Measurements from ENCODE around the gene PLAC8.
A peak's percentile ranks its signal among the peaks of the same experiment; 100 is the strongest.

Gene PLAC8

DNA sequence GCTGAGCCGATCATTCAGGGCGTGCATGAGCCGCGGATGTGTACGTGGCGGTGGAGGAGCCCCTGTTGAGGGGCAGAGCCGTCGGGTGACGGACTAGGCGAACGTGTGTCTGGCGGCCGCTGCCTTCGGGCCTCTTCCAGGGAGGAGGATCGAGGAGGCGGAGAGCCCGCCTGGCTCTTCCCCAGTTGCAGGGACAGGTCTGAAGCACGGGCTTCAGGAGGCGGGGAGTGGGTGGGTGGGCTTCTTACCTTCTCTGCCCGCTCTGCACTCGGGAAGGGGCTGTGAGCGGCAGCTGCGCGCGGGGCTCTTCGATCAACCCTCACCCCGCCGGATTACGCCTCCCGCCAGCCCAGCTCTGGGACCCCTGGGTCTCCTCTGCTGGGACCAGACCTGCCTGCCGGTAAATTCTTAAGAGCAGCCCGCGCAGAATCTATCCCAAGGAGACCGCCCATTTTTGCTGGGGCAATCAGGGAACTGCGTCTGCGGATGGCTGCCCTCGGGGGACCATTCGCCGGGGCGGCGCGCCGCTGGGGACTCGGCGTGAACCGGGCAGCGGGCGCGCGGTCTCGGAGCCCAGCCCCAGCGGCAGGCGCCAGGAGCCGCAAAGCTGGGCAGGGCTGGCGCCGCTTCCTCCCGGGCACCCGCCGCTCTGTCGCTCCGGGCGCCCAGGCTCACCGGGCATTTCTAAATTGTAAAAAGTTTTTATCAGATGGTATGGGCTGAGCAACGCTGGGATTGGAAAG is 4.9 kb downstream of the PLAC8 start:
- ATAC-seq: peak; percentile 73
- TF ChIP-seq OSR1 (CRISPR knock-in tag; IDR thresholded peaks at IDR 0.05) (no peak), PPARA (CRISPR knock-in tag; IDR thresholded peaks at IDR 0.05; ENCODE audit: borderline replicate concordance) (no peak), TOX (CRISPR knock-in tag; IDR thresholded peaks at IDR 0.05; ENCODE audit: borderline replicate concordance) (no peak), POU6F1 (CRISPR knock-in tag; IDR thresholded peaks at IDR 0.05; ENCODE audit: borderline replicate concordance, low read depth) (no peak), ZC3H10 (CRISPR knock-in tag; IDR thresholded peaks at IDR 0.05) (no peak), BACH2 (CRISPR knock-in tag; IDR thresholded peaks at IDR 0.05; ENCODE audit: borderline replicate concordance) (no peak), GLIS3 (CRISPR knock-in tag; IDR thresholded peaks at IDR 0.05) (no peak), ISL1 (CRISPR knock-in tag; IDR thresholded peaks at IDR 0.05) (no peak), ZFP3 (CRISPR knock-in tag; IDR thresholded peaks at IDR 0.05) (no peak), SNAI2 (CRISPR knock-in tag; IDR thresholded peaks at IDR 0.05) (no peak), ESRRG (CRISPR knock-in tag; IDR thresholded peaks at IDR 0.05) (no peak), ZNF70 (CRISPR knock-in tag; IDR thresholded peaks at IDR 0.05) (no peak), TCF4 (CRISPR knock-in tag; IDR thresholded peaks at IDR 0.05; ENCODE audit: borderline replicate concordance) (no peak)
- TF ChIP-seq, protein P1, sequence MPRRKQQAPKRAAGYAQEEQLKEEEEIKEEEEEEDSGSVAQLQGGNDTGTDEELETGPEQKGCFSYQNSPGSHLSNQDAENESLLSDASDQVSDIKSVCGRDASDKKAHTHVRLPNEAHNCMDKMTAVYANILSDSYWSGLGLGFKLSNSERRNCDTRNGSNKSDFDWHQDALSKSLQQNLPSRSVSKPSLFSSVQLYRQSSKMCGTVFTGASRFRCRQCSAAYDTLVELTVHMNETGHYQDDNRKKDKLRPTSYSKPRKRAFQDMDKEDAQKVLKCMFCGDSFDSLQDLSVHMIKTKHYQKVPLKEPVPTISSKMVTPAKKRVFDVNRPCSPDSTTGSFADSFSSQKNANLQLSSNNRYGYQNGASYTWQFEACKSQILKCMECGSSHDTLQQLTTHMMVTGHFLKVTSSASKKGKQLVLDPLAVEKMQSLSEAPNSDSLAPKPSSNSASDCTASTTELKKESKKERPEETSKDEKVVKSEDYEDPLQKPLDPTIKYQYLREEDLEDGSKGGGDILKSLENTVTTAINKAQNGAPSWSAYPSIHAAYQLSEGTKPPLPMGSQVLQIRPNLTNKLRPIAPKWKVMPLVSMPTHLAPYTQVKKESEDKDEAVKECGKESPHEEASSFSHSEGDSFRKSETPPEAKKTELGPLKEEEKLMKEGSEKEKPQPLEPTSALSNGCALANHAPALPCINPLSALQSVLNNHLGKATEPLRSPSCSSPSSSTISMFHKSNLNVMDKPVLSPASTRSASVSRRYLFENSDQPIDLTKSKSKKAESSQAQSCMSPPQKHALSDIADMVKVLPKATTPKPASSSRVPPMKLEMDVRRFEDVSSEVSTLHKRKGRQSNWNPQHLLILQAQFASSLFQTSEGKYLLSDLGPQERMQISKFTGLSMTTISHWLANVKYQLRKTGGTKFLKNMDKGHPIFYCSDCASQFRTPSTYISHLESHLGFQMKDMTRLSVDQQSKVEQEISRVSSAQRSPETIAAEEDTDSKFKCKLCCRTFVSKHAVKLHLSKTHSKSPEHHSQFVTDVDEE (CRISPR knock-in tag; IDR thresholded peaks at IDR 0.05): no peak
- TF ChIP-seq, protein P2, sequence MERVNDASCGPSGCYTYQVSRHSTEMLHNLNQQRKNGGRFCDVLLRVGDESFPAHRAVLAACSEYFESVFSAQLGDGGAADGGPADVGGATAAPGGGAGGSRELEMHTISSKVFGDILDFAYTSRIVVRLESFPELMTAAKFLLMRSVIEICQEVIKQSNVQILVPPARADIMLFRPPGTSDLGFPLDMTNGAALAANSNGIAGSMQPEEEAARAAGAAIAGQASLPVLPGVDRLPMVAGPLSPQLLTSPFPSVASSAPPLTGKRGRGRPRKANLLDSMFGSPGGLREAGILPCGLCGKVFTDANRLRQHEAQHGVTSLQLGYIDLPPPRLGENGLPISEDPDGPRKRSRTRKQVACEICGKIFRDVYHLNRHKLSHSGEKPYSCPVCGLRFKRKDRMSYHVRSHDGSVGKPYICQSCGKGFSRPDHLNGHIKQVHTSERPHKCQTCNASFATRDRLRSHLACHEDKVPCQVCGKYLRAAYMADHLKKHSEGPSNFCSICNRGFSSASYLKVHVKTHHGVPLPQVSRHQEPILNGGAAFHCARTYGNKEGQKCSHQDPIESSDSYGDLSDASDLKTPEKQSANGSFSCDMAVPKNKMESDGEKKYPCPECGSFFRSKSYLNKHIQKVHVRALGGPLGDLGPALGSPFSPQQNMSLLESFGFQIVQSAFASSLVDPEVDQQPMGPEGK (CRISPR knock-in tag; IDR thresholded peaks at IDR 0.05; ENCODE audit: borderline replicate concordance): no peak

DNA sequence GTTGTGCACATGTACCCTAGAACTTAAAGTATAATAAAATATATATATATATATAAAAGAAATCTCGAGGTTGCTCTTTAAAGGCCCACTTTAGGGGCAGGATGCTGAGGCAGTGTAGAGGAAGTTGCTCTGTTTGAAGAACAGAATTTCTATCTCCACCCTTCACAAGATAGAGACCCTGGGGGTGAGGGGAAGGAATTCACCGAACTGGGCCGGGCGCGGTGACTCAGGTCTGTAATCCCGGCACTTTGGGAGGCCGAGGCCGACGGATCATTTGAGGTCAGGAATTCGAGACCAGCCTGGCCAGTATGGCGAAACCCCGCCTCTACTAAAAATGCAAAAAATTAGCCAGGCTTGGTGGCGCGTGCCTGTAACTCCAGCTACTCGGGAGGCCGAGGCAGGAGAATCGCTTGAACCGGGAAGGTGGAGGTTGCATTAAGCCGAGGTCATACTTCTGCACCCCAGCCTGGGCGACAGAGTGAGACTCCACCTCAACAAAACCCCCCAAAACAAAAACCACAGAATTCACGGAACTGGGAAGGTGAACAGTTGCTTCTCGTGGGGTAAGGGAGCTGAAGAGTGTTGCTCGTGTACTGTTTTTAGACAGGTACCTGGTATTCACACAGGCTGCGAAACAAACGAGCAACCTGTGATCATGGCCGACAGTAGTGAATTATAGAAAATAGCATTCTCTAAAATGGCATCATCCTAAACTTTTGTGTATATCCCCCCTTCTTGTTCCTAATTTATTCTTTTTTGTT is 6.2 kb downstream of the PLAC8 start:
- no peak for ATAC-seq
- TF ChIP-seq TOX (CRISPR knock-in tag; IDR thresholded peaks at IDR 0.05; ENCODE audit: borderline replicate concordance) (no peak), ESRRG (CRISPR knock-in tag; IDR thresholded peaks at IDR 0.05) (no peak)

GRCh38 chr4:83107631-83108030 is 6.9 kb downstream of the PLAC8 start:
- no peak for ATAC-seq
- TF ChIP-seq, protein P1 (CRISPR knock-in tag; IDR thresholded peaks at IDR 0.05): no peak
- TF ChIP-seq CSRNP3 (CRISPR knock-in tag; IDR thresholded peaks at IDR 0.05) (no peak), ZC3H10 (CRISPR knock-in tag; IDR thresholded peaks at IDR 0.05) (no peak), OSR1 (CRISPR knock-in tag; IDR thresholded peaks at IDR 0.05) (no peak), ZNF565 (CRISPR knock-in tag; conservative IDR thresholded peaks at IDR 0.05; ENCODE audit: low read depth) (no peak), ISL1 (CRISPR knock-in tag; IDR thresholded peaks at IDR 0.05) (no peak), CSDC2 (CRISPR knock-in tag; IDR thresholded peaks at IDR 0.05) (no peak), TCF4 (CRISPR knock-in tag; IDR thresholded peaks at IDR 0.05; ENCODE audit: borderline replicate concordance) (no peak), GLIS3 (CRISPR knock-in tag; IDR thresholded peaks at IDR 0.05) (no peak), ZFP30 (CRISPR knock-in tag; IDR thresholded peaks at IDR 0.05) (no peak), BACH2 (CRISPR knock-in tag; IDR thresholded peaks at IDR 0.05; ENCODE audit: borderline replicate concordance) (no peak), ZNF8 (CRISPR knock-in tag; IDR thresholded peaks at IDR 0.05) (no peak), PPARA (CRISPR knock-in tag; IDR thresholded peaks at IDR 0.05; ENCODE audit: borderline replicate concordance) (no peak), ZNF70 (CRISPR knock-in tag; IDR thresholded peaks at IDR 0.05) (no peak), TOX (CRISPR knock-in tag; IDR thresholded peaks at IDR 0.05; ENCODE audit: borderline replicate concordance) (no peak), SNAI2 (CRISPR knock-in tag; IDR thresholded peaks at IDR 0.05) (no peak), ARNTL (CRISPR knock-in tag; IDR thresholded peaks at IDR 0.05; ENCODE audit: borderline replicate concordance, low read depth) (no peak), RARB (CRISPR knock-in tag; IDR thresholded peaks at IDR 0.05) (no peak)
- TF ChIP-seq, protein P2 (CRISPR knock-in tag; IDR thresholded peaks at IDR 0.05; ENCODE audit: borderline replicate concordance): no peak
